ENCODE results near the gene TRAPPC4.

- TF ChIP-seq CTCF (IDR thresholded peaks at IDR 0.05) (no peak), EP300 (IDR thresholded peaks at IDR 0.05) (no peak)
Measured at GRCh38 chr11:119018074-119018938, at the start of gene TRAPPC4, which contains the start of gene RPS25.
